ENCODE results near the gene ABCB8. TPM values are rescaled to one million over a fixed set of nuclear protein-coding genes. Genes with fewer than 3 reads are reported as not detected.
A peak's percentile ranks its signal among the peaks of the same experiment; 100 is the strongest.

The ABCB8 gene
- total and polyA plus RNA-seq, 9 of the 15 experiments (the other 6 are each of a cell fraction or from before 2014, with no cell fraction given), result 7.6 to 106 (median 36.3) TPM

DNA sequence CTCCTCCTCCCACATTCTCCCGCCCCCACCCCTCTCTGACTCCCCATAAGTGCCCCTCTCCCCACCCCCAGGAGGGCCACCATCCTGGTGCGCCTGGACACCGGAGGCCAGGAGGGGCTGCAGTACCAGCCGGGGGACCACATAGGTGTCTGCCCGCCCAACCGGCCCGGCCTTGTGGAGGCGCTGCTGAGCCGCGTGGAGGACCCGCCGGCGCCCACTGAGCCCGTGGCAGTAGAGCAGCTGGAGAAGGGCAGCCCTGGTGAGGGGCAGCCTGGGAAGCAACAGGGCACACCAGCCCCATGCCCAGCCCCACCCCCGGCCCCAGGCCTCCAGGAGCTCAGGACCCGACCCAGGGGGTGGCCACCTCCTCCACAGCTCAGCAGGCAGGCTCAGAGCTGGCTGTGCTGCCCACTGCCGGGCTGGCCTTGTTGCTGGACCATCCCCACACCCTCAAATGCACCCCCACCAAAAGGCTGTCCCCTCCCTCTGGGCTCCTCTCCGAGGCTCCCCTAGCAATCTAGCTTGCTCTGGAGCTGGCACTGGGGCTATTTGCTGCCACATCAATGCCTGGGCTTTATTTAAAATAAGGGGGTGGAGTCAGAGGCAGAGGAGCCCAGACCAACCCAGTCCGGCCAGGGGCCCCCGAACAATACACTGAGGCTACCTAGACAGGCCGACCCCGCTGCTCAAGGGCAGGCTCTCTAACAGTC lies 18.8 kb upstream of the ABCB8 start (continued):
- TF ChIP-seq, protein P1, sequence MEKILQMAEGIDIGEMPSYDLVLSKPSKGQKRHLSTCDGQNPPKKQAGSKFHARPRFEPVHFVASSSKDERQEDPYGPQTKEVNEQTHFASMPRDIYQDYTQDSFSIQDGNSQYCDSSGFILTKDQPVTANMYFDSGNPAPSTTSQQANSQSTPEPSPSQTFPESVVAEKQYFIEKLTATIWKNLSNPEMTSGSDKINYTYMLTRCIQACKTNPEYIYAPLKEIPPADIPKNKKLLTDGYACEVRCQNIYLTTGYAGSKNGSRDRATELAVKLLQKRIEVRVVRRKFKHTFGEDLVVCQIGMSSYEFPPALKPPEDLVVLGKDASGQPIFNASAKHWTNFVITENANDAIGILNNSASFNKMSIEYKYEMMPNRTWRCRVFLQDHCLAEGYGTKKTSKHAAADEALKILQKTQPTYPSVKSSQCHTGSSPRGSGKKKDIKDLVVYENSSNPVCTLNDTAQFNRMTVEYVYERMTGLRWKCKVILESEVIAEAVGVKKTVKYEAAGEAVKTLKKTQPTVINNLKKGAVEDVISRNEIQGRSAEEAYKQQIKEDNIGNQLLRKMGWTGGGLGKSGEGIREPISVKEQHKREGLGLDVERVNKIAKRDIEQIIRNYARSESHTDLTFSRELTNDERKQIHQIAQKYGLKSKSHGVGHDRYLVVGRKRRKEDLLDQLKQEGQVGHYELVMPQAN (IDR thresholded peaks at IDR 0.05; ENCODE audit: borderline replicate concordance), result no peak
- TF ChIP-seq ZNF707 (CRISPR knock-in tag; conservative IDR thresholded peaks at IDR 0.05) (no peak), HNRNPLL (IDR thresholded peaks at IDR 0.05; ENCODE audit: low read depth, low read length, poor library complexity, severe bottlenecking) (no peak), SRF (CRISPR knock-in tag; IDR thresholded peaks at IDR 0.05) (0 out of 4 replicates have a peak, but pooled peaks of 1 of the 2 experiments have one; percentile 34), KDM4B (IDR thresholded peaks at IDR 0.05; ENCODE audit: borderline replicate concordance in 2 of 2, low read depth in 1 of 2) (no peak), ZNF444 (CRISPR knock-in tag; IDR thresholded peaks at IDR 0.05) (no peak), MXI1 (IDR thresholded peaks at IDR 0.05; ENCODE audit: low read depth, low read length) (no peak; the same call in 1 of the 2 replicates), CHCHD3 (CRISPR knock-in tag; IDR thresholded peaks at IDR 0.05) (no peak), MAZ (CRISPR knock-in tag; conservative IDR thresholded peaks at IDR 0.05 in 1 of 2, IDR thresholded peaks at IDR 0.05 in 1 of 2) (no peak; a peak in 1 of 4 replicates), ZNF766 (CRISPR knock-in tag; conservative IDR thresholded peaks at IDR 0.05) (no peak), PHF20 (IDR thresholded peaks at IDR 0.05; ENCODE audit: partially characterized antibody) (no peak), SRSF3 (IDR thresholded peaks at IDR 0.05; ENCODE audit: insufficient read depth, low read length) (no peak), TEAD1 (CRISPR knock-in tag; IDR thresholded peaks at IDR 0.05) (no peak), KLF10 (CRISPR knock-in tag; IDR thresholded peaks at IDR 0.05) (no peak), POLR2H (tag; IDR thresholded peaks at IDR 0.05; ENCODE audit: low read depth) (no peak), HDGF (IDR thresholded peaks at IDR 0.05) (no peak; the same call in 1 of the 2 replicates)
- TF ChIP-seq, protein P2, sequence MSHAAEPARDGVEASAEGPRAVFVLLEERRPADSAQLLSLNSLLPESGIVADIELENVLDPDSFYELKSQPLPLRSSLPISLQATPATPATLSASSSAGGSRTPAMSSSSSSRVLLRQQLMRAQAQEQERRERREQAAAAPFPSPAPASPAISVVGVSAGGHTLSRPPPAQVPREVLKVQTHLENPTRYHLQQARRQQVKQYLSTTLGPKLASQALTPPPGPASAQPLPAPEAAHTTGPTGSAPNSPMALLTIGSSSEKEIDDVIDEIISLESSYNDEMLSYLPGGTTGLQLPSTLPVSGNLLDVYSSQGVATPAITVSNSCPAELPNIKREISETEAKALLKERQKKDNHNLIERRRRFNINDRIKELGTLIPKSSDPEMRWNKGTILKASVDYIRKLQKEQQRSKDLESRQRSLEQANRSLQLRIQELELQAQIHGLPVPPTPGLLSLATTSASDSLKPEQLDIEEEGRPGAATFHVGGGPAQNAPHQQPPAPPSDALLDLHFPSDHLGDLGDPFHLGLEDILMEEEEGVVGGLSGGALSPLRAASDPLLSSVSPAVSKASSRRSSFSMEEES (CRISPR knock-in tag; IDR thresholded peaks at IDR 0.05), result no peak
- TF ChIP-seq, protein P3, sequence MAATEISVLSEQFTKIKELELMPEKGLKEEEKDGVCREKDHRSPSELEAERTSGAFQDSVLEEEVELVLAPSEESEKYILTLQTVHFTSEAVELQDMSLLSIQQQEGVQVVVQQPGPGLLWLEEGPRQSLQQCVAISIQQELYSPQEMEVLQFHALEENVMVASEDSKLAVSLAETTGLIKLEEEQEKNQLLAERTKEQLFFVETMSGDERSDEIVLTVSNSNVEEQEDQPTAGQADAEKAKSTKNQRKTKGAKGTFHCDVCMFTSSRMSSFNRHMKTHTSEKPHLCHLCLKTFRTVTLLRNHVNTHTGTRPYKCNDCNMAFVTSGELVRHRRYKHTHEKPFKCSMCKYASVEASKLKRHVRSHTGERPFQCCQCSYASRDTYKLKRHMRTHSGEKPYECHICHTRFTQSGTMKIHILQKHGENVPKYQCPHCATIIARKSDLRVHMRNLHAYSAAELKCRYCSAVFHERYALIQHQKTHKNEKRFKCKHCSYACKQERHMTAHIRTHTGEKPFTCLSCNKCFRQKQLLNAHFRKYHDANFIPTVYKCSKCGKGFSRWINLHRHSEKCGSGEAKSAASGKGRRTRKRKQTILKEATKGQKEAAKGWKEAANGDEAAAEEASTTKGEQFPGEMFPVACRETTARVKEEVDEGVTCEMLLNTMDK (IDR thresholded peaks at IDR 0.05; ENCODE audit: borderline replicate concordance, insufficient read depth, low read depth, low read length, poor library complexity, severe bottlenecking), result peak; percentile 25
- TF ChIP-seq, protein P4, sequence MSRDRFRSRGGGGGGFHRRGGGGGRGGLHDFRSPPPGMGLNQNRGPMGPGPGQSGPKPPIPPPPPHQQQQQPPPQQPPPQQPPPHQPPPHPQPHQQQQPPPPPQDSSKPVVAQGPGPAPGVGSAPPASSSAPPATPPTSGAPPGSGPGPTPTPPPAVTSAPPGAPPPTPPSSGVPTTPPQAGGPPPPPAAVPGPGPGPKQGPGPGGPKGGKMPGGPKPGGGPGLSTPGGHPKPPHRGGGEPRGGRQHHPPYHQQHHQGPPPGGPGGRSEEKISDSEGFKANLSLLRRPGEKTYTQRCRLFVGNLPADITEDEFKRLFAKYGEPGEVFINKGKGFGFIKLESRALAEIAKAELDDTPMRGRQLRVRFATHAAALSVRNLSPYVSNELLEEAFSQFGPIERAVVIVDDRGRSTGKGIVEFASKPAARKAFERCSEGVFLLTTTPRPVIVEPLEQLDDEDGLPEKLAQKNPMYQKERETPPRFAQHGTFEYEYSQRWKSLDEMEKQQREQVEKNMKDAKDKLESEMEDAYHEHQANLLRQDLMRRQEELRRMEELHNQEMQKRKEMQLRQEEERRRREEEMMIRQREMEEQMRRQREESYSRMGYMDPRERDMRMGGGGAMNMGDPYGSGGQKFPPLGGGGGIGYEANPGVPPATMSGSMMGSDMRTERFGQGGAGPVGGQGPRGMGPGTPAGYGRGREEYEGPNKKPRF (IDR thresholded peaks at IDR 0.05; ENCODE audit: low read depth, low read length), result no peak

Data from K562 (cell line).